ENCODE data around the gene ERC1. TPM values are rescaled to one million over a fixed set of nuclear protein-coding genes. Genes with fewer than 3 reads are reported as not detected.
"Not testable (repeated sequence)": the region's sequence is repeated elsewhere in the genome, so short reads cannot be mapped to it uniquely, and the experiment has no call there.

Gene ERC1
- total RNA-seq, 4 donors from 2014 or later, result 28.5 to 71.7 (median 38.5) TPM

DNA sequence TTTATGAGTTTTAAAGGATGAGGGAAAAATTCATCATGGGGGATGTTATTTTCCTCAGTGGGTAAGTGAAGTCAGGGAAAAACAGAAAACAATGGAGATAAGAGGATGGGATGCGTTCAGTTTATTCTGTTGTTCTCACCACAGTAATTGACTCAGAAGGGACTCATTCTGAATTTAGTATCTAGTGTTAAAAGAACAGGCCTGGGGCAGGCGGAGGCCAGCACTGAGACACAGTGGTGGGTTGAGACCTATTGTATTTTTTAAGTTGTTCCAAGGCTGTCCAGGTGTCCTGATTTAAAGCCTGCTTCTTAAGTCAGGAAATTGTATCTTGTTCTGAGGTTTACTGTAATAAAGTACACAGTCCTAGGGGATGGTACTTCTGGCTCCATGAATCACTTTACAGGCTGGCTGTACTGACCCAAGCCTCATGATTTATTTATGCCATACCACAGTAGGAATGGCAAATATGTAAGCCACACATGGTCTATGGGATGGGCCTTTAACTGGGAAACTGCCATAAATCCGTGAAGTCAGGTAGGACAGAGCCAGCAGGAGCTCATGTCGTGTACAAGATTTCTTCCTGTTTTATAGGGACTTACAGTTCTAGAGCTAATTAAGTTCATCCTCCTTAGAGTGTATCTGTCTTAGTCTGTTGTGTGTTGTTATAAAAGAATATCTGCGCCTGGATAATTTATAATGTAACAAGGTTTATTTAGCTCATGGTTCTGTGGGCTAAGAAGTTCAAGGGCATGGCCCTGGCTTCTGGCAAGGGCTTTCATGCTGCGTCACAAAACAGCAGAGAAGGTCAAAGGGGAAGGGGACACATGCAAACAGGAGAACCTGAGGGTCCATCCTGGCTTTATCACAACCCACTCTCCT is 359.3 kb downstream of the ERC1 start:
- Histone ChIP-seq H3K36me3 (no peaks in the 10 kb centered on the region), H3K4me1 (no peaks in the 10 kb centered on the region), H3K4me3 (no peak overlapping the region), H3K27me3 (no peaks in the 10 kb centered on the region), H3K27ac (no peak overlapping the region), H3K9me3 (no peaks in the 10 kb centered on the region)
- no peak for DNase-seq (ENCODE audit: low spot score in 2 of 2)
- TF ChIP-seq POLR2A (IDR thresholded peaks at IDR 0.05) (no peak), POLR2AphosphoS5 (IDR thresholded peaks at IDR 0.05) (no peak), CTCF (IDR thresholded peaks at IDR 0.05) (no peak), EP300 (IDR thresholded peaks at IDR 0.05) (no peak)
- WGBS, result 80% methylated on average over 6 of the region's 6 CpGs

DNA sequence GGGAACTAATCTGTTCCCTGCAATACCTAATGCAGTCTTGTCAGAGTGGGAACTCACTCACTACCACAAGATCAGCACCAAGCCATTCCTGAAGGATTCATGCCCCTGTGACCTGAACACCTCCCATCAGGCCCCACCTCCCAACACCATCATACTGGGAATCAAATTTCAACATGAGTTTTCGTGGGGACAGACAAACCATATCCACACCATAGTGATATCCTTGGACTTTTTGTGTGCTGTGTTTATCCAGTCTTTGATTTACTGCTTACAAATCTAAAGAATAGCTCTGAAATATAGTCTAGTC is 359.9 kb downstream of the ERC1 start:
- no peak for DNase-seq (ENCODE audit: low spot score in 2 of 2)
- Histone ChIP-seq H3K27me3 (no peaks in the 10 kb centered on the region), H3K36me3 (no peaks in the 10 kb centered on the region), H3K27ac (no peak overlapping the region), H3K9me3 (no peaks in the 10 kb centered on the region), H3K4me1 (no peaks in the 10 kb centered on the region), H3K4me3 (no peak overlapping the region)
- 82% methylated on average over 1 of the region's 1 CpG for WGBS
- TF ChIP-seq POLR2AphosphoS5 (IDR thresholded peaks at IDR 0.05), result no peak
- TF ChIP-seq POLR2A (IDR thresholded peaks at IDR 0.05), result no peak
- no peak for TF ChIP-seq CTCF (IDR thresholded peaks at IDR 0.05)
- no peak for TF ChIP-seq EP300 (IDR thresholded peaks at IDR 0.05)

- no peak overlapping the region for H3K27ac ChIP-seq
- no peak for TF ChIP-seq CTCF (IDR thresholded peaks at IDR 0.05)
- TF ChIP-seq EP300 (IDR thresholded peaks at IDR 0.05), result no peak
- H3K4me1 ChIP-seq, result no peaks in the 10 kb centered on the region
- no peak overlapping the region for H3K4me3 ChIP-seq
- H3K9me3 ChIP-seq, result no peaks in the 10 kb centered on the region
- no peaks in the 10 kb centered on the region for H3K27me3 ChIP-seq
- no peak for DNase-seq (ENCODE audit: low spot score in 2 of 2)
- H3K36me3 ChIP-seq, result no peaks in the 10 kb centered on the region
- WGBS, result 96% methylated on average over 2 of the region's 2 CpGs
These were observed 360.9 kb downstream of the ERC1 start for GRCh38 chr12:1351926-1352325.

GRCh38 chr12:1353451-1353850 is 362.4 kb downstream of the ERC1 start:
- TF ChIP-seq CTCF (IDR thresholded peaks at IDR 0.05) (no peak), POLR2A (IDR thresholded peaks at IDR 0.05) (no peak), EP300 (IDR thresholded peaks at IDR 0.05) (no peak), POLR2AphosphoS5 (IDR thresholded peaks at IDR 0.05) (no peak)
- Histone ChIP-seq H3K4me3 (no peak overlapping the region), H3K27ac (no peak overlapping the region), H3K27me3 (no peaks in the 10 kb centered on the region), H3K36me3 (no peaks in the 10 kb centered on the region), H3K9me3 (no peaks in the 10 kb centered on the region), H3K4me1 (no peaks in the 10 kb centered on the region)
- no peak for DNase-seq (ENCODE audit: low spot score in 2 of 2)
- WGBS, result 96% methylated on average over 2 of the region's 2 CpGs

DNA sequence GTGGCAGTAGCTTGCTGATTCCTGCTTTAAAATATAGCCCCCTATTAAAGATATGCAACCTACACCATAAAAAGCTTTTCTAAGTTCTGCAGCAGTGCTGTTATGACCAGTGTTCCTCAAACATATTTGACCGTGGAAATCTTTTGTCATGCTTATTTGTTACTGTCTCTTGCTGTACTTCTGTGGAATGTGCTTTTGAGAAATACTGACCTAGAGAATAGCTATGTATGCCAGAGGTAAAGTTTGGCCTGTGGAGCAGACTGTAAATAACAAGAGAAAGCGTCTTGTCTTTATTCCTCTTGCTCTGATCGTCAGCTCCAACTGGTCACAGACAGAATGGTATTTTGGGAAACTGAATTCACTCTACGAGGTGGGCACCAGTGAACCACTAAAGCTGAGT is 364.4 kb downstream of the ERC1 start:
- DNase-seq (ENCODE audit: low spot score in 2 of 2), result no peak
- Histone ChIP-seq H3K9me3 (no peaks in the 10 kb centered on the region), H3K4me1 (no peaks in the 10 kb centered on the region), H3K27me3 (no peaks in the 10 kb centered on the region), H3K27ac (no peak overlapping the region), H3K4me3 (no peak overlapping the region), H3K36me3 (no peaks in the 10 kb centered on the region)
- WGBS, result 96% methylated on average over 4 of the region's 4 CpGs
- no peak for TF ChIP-seq POLR2A (IDR thresholded peaks at IDR 0.05)
- TF ChIP-seq EP300 (IDR thresholded peaks at IDR 0.05), result no peak
- no peak for TF ChIP-seq POLR2AphosphoS5 (IDR thresholded peaks at IDR 0.05)
- TF ChIP-seq CTCF (IDR thresholded peaks at IDR 0.05), result no peak

DNA sequence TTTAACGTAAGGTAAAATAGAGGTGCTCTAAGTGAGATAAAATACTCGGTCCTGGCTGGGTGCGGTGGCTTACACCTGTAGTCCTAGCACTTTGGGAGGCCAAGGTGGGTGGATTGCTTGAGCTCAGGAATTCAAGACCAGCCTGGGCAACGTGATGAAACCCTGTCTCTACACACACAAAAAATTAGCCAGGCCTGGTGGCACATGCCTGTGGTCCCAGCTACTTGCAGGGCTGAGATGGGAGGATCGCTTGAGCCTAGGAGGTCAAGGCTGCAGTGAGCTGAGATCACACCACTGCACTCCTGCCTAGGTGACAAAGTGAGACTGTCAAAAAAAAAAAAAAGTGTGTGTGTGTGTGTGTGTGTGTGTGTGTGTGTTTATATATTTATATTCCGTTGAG is 364.8 kb downstream of the ERC1 start:
- DNase-seq (ENCODE audit: low spot score in 2 of 2); H3K36me3 ChIP-seq; H3K4me3 ChIP-seq; H3K27ac ChIP-seq; H3K9me3 ChIP-seq; H3K4me1 ChIP-seq; H3K27me3 ChIP-seq: not testable (repeated sequence)
- 88% methylated on average over 6 of the region's 6 CpGs for WGBS

Measured in suprapubic skin (tissue), 4 donors.